ENCODE data around the gene MIS12.

MIS12 gene

DNA sequence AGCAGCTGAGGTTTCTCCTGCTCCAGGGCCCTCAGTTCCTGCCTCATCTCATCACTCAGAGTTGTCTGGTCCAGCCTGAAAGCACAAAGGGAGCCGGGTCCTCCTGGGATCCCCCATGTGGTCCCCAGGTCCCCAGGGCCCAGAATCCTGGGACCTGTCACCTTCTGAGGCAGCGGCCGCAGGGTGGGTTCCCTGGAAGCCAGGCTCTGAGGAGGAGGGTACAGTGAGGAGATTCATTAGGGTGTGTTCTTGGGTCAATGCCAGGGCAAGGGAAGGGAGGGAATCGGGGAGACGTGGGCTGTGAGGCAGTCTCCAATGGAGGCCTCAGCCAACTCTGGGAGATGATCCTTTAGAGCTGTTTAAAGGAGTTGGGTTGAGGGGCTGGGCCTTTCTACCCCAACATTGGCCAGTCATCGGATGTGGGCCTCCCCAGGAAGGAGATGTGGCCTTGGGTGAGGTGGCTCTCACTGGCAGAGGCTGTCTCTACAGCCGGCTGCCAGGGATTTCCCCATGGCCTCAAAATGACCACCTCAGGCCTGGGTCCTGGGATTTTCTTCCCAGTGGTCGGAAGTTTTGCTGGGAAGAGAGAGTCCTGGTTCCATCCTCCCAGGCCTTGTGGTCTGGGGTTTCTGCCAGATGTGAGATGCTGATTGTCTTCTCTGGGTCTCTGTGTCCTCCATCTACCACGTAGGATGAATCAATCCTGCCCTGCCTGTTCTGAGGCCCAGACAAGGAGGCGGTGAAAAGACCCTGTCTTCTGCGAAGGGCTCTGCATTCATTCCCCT, 50.7 kb downstream of the MIS12 start:
- no peak for DNase-seq

DNA sequence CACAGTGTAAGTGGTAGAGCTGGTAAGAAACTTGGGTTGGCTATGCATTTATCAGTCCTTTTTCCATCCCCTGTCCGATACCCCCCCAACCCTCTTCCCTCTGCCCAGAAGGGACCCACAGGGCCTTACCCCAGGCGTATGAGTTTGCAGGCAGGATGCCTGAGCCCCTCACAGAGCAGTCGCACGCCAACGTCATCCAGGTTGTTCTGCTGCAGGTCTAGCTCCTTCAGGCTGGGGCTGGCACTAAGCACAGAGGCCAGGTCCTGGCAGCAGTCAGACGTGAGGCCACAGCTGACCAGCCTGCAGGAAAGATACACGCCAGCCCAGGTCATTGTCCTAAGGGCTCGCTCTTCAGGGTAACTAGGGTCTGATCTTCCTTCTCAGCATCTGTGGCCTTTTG, 52.9 kb downstream of the MIS12 start:
- no peak for DNase-seq

DNA sequence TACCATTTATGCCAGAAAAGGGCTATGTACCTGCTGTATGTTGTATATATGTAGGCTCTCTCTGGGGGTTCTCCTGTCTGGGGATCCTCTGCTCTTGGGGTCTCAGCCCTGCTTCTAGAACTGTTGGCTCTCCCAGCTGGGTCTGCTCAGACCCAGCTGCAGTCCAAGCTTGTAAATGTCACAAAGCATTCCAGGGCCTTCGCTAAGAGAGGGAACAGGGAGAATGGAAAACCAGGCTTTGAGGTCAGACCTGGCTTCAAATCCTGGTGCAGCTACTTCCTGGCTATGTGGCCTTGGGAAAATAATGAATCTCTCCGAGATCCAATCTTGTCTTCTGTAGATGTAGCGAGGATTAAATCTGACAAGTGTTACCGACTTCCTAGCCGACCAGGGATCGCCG, 54.0 kb downstream of the MIS12 start:
- no peak for DNase-seq

All from NCI-H187 (cell line).